ENCODE measurements around the gene ZBTB20. TPM values are rescaled to one million over a fixed set of nuclear protein-coding genes. Genes with fewer than 3 reads are reported as not detected.

The ZBTB20 gene
- total RNA-seq, 2 donors from 2014 or later: 111 to 189 TPM

GRCh38 chr3:114850898-114851297 lies 296.2 kb downstream of the ZBTB20 start:
- intact Hi-C loops (cut with DNase I): no loop called here
- H3K36me3 ChIP-seq: no peaks in the 10 kb centered on the region
- no peaks in the 10 kb centered on the region for H3K9me3 ChIP-seq
- no peak overlapping the region for H3K4me3 ChIP-seq
- no peak overlapping the region for H3K27ac ChIP-seq
- 67% methylated on average over 1 of the region's 1 CpG for WGBS
- peaks cover 4% of the 10 kb centered on the region for H3K4me1 ChIP-seq (replicated peaks)
- no peak for TF ChIP-seq POLR2AphosphoS5 (IDR thresholded peaks at IDR 0.05)
- no peak for TF ChIP-seq CTCF (IDR thresholded peaks at IDR 0.05)
- TF ChIP-seq POLR2A (IDR thresholded peaks at IDR 0.05): no peak
- no peaks in the 10 kb centered on the region for H3K27me3 ChIP-seq (replicated peaks; ENCODE audit: insufficient read depth)
- DNase-seq (ENCODE audit: low spot score): no peak

- H3K27me3 ChIP-seq (replicated peaks; ENCODE audit: insufficient read depth): no peaks in the 10 kb centered on the region
- no peak for DNase-seq (ENCODE audit: low spot score)
- no peak overlapping the region for H3K27ac ChIP-seq
- WGBS: 91% methylated on average over 3 of the region's 3 CpGs
- TF ChIP-seq POLR2A (IDR thresholded peaks at IDR 0.05) (no peak), POLR2AphosphoS5 (IDR thresholded peaks at IDR 0.05) (no peak), CTCF (IDR thresholded peaks at IDR 0.05) (no peak)
- H3K9me3 ChIP-seq: no peaks in the 10 kb centered on the region
- H3K36me3 ChIP-seq: no peaks in the 10 kb centered on the region
- intact Hi-C loops (cut with DNase I): loop anchor here (5.0 kb wide), 1 partner anchor 249 kb away; no protein-coding TSS in a partner anchor
- H3K4me3 ChIP-seq: no peak overlapping the region
- peaks cover 4% of the 10 kb centered on the region for H3K4me1 ChIP-seq (replicated peaks)
Observed at GRCh38 chr3:114848643-114849350, 298.3 kb downstream of the ZBTB20 start.

GRCh38 chr3:114848082-114848481 lies 299.0 kb downstream of the ZBTB20 start:
- intact Hi-C loops (cut with DNase I): loop anchor here (5.0 kb wide), 1 partner anchor 249 kb away; no protein-coding TSS in a partner anchor
- Histone ChIP-seq H3K27ac (no peak overlapping the region), H3K27me3 (replicated peaks; ENCODE audit: insufficient read depth) (no peaks in the 10 kb centered on the region), H3K4me1 (replicated peaks) (peaks cover 4% of the 10 kb centered on the region), H3K9me3 (no peaks in the 10 kb centered on the region), H3K4me3 (no peak overlapping the region), H3K36me3 (no peaks in the 10 kb centered on the region)
- WGBS: 63% methylated on average over 7 of the region's 7 CpGs
- DNase-seq (ENCODE audit: low spot score): no peak
- TF ChIP-seq POLR2A (IDR thresholded peaks at IDR 0.05) (no peak), CTCF (IDR thresholded peaks at IDR 0.05) (no peak), POLR2AphosphoS5 (IDR thresholded peaks at IDR 0.05) (no peak)

GRCh38 chr3:114847564-114847963 lies 299.5 kb downstream of the ZBTB20 start:
- intact Hi-C loops (cut with DNase I): loop anchor here (5.0 kb wide), 1 partner anchor 250 kb away; no protein-coding TSS in a partner anchor
- no peaks in the 10 kb centered on the region for H3K27me3 ChIP-seq (replicated peaks; ENCODE audit: insufficient read depth)
- DNase-seq (ENCODE audit: low spot score): no peak
- peaks cover 4% of the 10 kb centered on the region for H3K4me1 ChIP-seq (replicated peaks)
- WGBS: 48% methylated on average over 2 of the region's 2 CpGs
- TF ChIP-seq CTCF (IDR thresholded peaks at IDR 0.05) (no peak), POLR2AphosphoS5 (IDR thresholded peaks at IDR 0.05) (no peak), POLR2A (IDR thresholded peaks at IDR 0.05) (no peak)
- no peaks in the 10 kb centered on the region for H3K9me3 ChIP-seq
- no peaks in the 10 kb centered on the region for H3K36me3 ChIP-seq
- no peak overlapping the region for H3K4me3 ChIP-seq
- H3K27ac ChIP-seq: peak overlapping the region in 1 of 2 donors; percentile 13

- Histone ChIP-seq H3K9me3 (no peaks in the 10 kb centered on the region), H3K4me1 (replicated peaks) (peaks cover 4% of the 10 kb centered on the region), H3K27ac (peak overlapping the region; percentile 13 to 41), H3K4me3 (no peak overlapping the region), H3K36me3 (no peaks in the 10 kb centered on the region), H3K27me3 (replicated peaks; ENCODE audit: insufficient read depth) (no peaks in the 10 kb centered on the region)
- TF ChIP-seq POLR2AphosphoS5 (IDR thresholded peaks at IDR 0.05) (no peak), CTCF (IDR thresholded peaks at IDR 0.05) (no peak), POLR2A (IDR thresholded peaks at IDR 0.05) (no peak)
- intact Hi-C loops (cut with DNase I): loop anchor here (5.0 kb wide), 1 partner anchor 251 kb away; no protein-coding TSS in a partner anchor
- no peak for DNase-seq (ENCODE audit: low spot score)
- 49% methylated on average over 3 of the region's 3 CpGs for WGBS
Observed at GRCh38 chr3:114846779-114847178, 300.3 kb downstream of the ZBTB20 start.
